Activated CD4-positive, alpha-beta memory T cell treated with anti-CD3 and anti-CD28 coated beads, Interleukin-2, amount 10 ng/mL, durations not matched to agents 7 days and 5 days (primary cell): ENCODE measurements around the gene SLC12A9. TPM values are rescaled to one million over a fixed set of nuclear protein-coding genes. Genes with fewer than 3 reads are reported as not detected.

Experiments
- CTCF ChIA-PET: fragments of 350-600 bp; sonication (Branson Sonifier 250); formaldehyde crosslinking; loops from one replicate; lab custom pipeline; 2021; ENCODE audit warnings: antibody characterized with exemption, inconsistent platforms; lab: Charles Lee
- POLR2A ChIA-PET: fragments of 350-600 bp; sonication (Branson Sonifier 250); formaldehyde crosslinking; loops from one replicate; lab custom pipeline; 2021; ENCODE audit warnings: antibody characterized with exemption; lab: Charles Lee
- DNase-seq: peaks from one replicate; pipeline ENCODE4 v3.0.0-alpha.2; 2020
- H3K27ac Mint-ChIP-seq: one replicate; pipeline ENCODE4 v1.8.0; 2021; ENCODE audit warnings: mild to moderate bottlenecking, mixed read lengths
- H3K27me3 Mint-ChIP-seq: one replicate; pipeline ENCODE4 v1.8.0; 2021; ENCODE audit warnings: mixed read lengths
- H3K36me3 Mint-ChIP-seq: one replicate; pipeline ENCODE4 v1.8.0; 2021; ENCODE audit warnings: low read depth, mixed read lengths
- H3K4me1 Mint-ChIP-seq: one replicate; pipeline ENCODE4 v1.8.0; 2021; ENCODE audit warnings: mixed read lengths
- H3K4me3 Mint-ChIP-seq: one replicate; pipeline ENCODE4 v1.8.0; 2021; ENCODE audit warnings: mild to moderate bottlenecking, mixed read lengths
- H3K9me3 Mint-ChIP-seq: one replicate; pipeline ENCODE4 v1.8.0; 2021; ENCODE audit warnings: mixed read lengths
- total RNA-seq, 2 experiments: library from RNA; stranded (reverse); gene quantifications; one replicate each; pipeline ENCODE4 v1.2.3, GENCODE V29; 2021

SLC12A9 gene
- total RNA-seq, 2 experiments from 2014 or later = 34.0 to 36.3 TPM

DNA sequence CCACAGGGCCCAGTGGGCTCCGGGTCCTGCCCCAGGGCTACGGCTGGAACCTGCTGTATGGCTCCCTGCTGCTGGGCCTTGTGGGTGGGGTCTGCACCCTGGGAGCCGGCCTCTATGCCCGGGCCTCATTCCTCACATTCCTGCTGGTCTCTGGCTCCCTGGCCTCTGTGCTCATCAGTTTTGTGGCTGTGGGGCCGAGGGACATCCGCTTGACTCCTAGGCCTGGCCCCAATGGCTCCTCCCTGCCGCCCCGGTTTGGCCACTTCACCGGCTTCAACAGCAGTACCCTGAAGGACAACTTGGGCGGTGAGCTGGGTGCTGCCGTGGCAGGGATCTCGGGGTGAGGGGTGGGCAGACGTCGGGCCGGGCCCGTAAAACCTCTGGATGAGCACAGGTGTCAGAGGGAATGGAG is 4.4 kb downstream of the SLC12A9 start:
- ChIA-PET POLR2A (interaction anchor here (2.7 kb wide), 1 partner anchor 18 kb away, joined by 13 read pairs; the partner anchor contains the start of gene SRRT), CTCF (interaction anchor here (0.6 to 1.3 kb wide), 3 partner anchors 58 to 224 kb away, joined by 3 to 5 read pairs (median 4); no protein-coding TSS in a partner anchor)
- Mint-ChIP-seq H3K9me3 (no peaks in the 10 kb centered on the region), H3K36me3 (peaks cover 28% of the 10 kb centered on the region), H3K27me3 (no peaks in the 10 kb centered on the region), H3K27ac (no peak overlapping the region), H3K4me3 (no peak overlapping the region), H3K4me1 (peaks cover 17% of the 10 kb centered on the region)
- no peak for DNase-seq

DNA sequence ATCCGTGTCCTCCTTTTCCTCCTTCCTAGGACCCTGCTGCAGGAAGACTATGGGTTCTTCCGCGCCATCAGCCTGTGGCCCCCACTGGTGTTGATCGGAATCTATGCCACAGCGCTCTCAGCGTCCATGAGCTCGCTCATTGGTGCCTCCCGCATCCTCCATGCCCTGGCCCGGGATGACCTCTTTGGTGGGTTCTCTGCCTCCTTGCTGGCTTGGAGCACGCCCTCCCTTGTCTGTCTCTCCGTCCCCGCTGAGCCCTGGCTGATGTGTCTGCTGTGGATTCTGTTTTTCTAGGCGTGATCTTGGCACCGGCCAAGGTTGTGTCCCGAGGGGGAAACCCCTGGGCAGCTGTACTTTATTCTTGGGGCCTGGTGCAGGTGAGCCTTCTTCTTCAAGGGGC is 7.3 kb downstream of the SLC12A9 start:
- no peaks in the 10 kb centered on the region for H3K27me3 Mint-ChIP-seq
- ChIA-PET CTCF (no interaction called here), POLR2A (no interaction called here)
- no peaks in the 10 kb centered on the region for H3K9me3 Mint-ChIP-seq
- no peak overlapping the region for H3K4me3 Mint-ChIP-seq
- H3K4me1 Mint-ChIP-seq = no peaks in the 10 kb centered on the region
- DNase-seq = no peak
- H3K27ac Mint-ChIP-seq = no peak overlapping the region
- H3K36me3 Mint-ChIP-seq = peaks cover 44% of the 10 kb centered on the region

DNA sequence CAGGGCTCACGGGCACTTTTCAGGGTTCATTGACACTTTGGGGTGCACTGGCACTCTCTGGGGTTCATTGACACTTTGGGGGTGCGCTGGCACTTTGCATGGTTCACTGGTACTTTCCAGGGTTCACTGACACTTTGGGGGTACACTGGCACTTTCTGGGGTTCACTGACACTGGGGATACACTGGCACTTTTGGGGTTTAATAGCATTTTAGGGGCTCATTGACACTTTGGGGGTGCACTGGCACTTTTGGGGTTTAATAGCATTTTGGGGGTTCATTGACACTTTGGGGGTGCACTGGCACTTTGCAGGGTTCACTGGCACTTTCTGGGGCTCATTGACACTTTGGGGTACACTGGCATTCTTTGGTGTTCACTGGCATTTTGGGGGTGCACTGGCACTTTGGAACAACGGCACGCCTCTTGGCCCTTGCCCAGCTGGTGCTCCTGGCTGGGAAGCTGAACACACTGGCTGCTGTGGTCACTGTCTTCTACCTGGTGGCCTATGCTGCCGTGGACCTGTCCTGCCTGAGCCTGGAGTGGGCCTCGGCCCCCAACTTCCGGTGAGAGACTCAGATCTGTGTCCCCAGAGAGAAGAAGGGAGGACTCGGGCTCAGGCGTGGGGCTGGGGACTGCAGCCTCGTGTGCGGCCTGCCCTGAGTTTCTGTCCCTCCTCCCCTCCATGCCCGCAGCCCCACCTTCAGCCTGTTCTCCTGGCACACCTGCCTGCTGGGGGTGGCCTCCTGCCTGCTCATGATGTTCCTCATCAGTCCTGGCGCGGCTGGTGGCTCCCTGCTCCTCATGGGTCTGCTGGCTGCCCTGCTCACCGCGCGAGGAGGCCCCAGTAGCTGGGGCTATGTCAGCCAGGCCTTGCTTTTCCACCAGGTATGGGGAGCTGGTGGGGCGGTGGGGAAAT is 8.4 kb downstream of the SLC12A9 start:
- ChIA-PET POLR2A (interaction anchor here (2.0 kb wide), 1 partner anchor 14 kb away, joined by 7 read pairs; the partner anchor contains the start of gene SRRT), CTCF (interaction anchor here (2.6 kb wide), 1 partner anchor 9 kb away, joined by 8 read pairs; the partner anchor contains the start of gene SLC12A9)
- no peak for DNase-seq
- Mint-ChIP-seq H3K27ac (no peak overlapping the region), H3K4me1 (no peaks in the 10 kb centered on the region), H3K27me3 (no peaks in the 10 kb centered on the region), H3K4me3 (no peak overlapping the region), H3K9me3 (no peaks in the 10 kb centered on the region), H3K36me3 (peaks cover 47% of the 10 kb centered on the region)

DNA sequence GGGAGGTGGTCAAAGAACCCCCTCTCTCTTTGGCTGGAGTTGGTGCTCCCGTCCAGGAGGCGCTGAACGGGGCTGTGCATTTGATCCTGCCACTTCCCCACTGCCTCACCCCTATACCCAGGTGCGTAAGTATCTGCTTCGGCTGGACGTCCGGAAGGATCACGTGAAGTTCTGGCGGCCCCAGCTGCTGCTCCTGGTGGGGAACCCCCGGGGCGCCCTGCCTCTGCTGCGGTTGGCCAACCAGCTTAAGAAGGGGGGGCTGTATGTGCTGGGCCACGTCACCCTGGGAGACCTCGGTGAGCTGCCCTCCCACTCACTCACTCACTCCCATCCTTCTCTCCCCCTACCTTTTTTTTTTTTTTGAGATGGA is 9.1 kb downstream of the SLC12A9 start:
- no peak for DNase-seq
- Mint-ChIP-seq H3K27ac (no peak overlapping the region), H3K27me3 (no peaks in the 10 kb centered on the region), H3K4me1 (peaks cover 3% of the 10 kb centered on the region), H3K4me3 (no peak overlapping the region), H3K36me3 (peaks cover 47% of the 10 kb centered on the region), H3K9me3 (no peaks in the 10 kb centered on the region)
- ChIA-PET POLR2A (interaction anchor here (2.0 kb wide), 1 partner anchor 13 kb away, joined by 7 read pairs; the partner anchor contains the start of gene SRRT), CTCF (interaction anchor here (2.6 kb wide), 1 partner anchor 10 kb away, joined by 8 read pairs; the partner anchor contains the start of gene SLC12A9)

DNA sequence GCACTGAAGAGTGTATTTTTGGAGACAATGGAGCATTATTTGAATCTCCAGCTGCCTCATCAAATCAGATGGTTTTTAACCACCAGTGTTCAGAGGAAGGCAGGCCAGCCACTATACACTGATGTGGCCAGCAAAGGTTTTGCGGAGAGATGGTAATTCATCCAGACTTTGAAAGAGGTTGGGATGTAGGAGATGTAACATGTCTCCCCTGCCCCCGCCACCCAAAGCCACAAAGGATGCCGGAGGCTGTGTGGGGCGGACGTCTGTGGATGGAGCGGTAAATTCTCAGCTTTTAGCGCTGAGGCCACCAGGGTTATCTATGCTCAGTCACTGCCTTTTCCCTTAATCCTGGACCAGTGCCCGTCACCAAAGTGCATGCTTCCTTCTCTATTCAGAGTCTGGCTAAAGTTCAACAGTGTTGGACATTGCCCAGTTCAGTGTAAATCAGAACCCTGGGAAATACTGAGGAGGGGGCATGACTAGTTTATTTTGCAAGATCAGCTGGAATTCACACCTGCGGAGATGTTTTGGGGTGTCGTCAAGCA is 11.0 kb downstream of the SLC12A9 start:
- peaks cover 41% of the 10 kb centered on the region for H3K36me3 Mint-ChIP-seq
- H3K27me3 Mint-ChIP-seq = no peaks in the 10 kb centered on the region
- DNase-seq = no peak
- CTCF ChIA-PET = interaction anchor here (2.6 kb wide), 1 partner anchor 11 kb away, joined by 8 read pairs; the partner anchor contains the start of gene SLC12A9
- H3K9me3 Mint-ChIP-seq = no peaks in the 10 kb centered on the region
- POLR2A ChIA-PET = interaction anchor here (1.4 kb wide), 1 partner anchor 11 kb away, joined by 4 read pairs; the partner anchor contains the start of gene SRRT
- no peak overlapping the region for H3K4me3 Mint-ChIP-seq
- peaks cover 18% of the 10 kb centered on the region for H3K4me1 Mint-ChIP-seq
- H3K27ac Mint-ChIP-seq = no peak overlapping the region

DNA sequence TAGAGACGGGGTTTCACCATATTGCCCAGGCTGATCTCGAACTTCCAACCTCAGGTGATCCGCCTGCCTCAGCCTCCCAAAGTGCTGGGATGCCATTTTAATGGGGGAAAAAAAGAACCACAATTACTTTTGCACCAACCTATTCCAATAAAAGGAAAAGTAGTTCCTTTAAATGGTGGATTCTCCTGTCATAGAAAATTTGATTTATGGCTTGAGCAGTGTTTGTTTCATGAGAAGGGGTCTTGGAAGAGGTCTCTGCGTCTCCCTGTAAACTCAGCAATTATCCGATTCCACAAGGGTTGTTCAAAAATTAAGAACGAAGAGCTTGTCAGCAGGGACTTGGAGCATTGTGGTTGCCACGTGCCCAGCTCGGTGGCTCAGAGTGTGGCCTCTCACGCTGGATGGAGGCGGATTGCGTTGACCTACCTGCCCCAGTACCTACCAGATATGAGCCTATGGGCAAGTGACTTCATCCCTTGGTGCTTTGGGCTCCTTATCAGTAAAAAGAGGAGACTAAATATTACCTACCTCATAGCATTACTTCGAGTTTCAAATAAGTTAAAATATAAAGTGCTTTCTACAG is 11.8 kb downstream of the SLC12A9 start:
- no peak for DNase-seq
- Mint-ChIP-seq H3K27ac (no peak overlapping the region), H3K36me3 (peaks cover 40% of the 10 kb centered on the region), H3K4me1 (peaks cover 18% of the 10 kb centered on the region), H3K9me3 (no peaks in the 10 kb centered on the region), H3K4me3 (no peak overlapping the region), H3K27me3 (no peaks in the 10 kb centered on the region)
- ChIA-PET POLR2A (interaction anchor here (1.4 kb wide), 1 partner anchor 11 kb away, joined by 4 read pairs; the partner anchor contains the start of gene SRRT), CTCF (no interaction called here)

DNA sequence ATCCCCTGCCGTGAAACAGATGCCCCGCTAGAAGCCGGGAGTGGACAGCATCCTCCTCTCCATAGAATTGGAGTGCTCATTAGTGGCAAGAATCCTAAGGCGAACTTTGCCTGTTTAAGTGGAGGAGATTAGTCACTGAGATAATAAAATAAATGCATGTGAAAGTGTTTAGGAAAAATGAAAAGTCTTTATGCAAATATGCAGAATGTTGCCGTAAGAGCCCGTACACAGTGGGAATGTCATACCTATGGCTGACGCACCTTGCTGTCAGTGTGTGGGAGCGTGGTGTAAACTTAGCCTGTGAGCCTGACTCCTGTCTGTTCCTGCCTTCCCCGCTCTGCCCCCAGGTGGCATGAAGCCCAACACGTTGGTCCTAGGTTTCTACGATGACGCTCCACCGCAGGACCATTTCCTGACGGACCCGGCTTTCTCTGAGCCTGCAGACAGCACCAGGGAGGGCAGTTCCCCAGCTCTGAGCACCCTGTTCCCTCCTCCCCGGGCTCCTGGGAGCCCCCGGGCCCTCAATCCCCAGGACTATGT is 12.9 kb downstream of the SLC12A9 start:
- POLR2A ChIA-PET = interaction anchor here (1.3 kb wide), 1 partner anchor 9 kb away, joined by 5 read pairs; the partner anchor contains the start of gene SRRT
- peak overlapping the region; percentile 24 for H3K4me3 Mint-ChIP-seq
- no peak for DNase-seq
- peaks cover 18% of the 10 kb centered on the region for H3K4me1 Mint-ChIP-seq
- CTCF ChIA-PET = no interaction called here
- H3K27me3 Mint-ChIP-seq = no peaks in the 10 kb centered on the region
- H3K27ac Mint-ChIP-seq = peak overlapping the region; percentile 11
- peaks cover 32% of the 10 kb centered on the region for H3K36me3 Mint-ChIP-seq
- H3K9me3 Mint-ChIP-seq = no peaks in the 10 kb centered on the region

DNA sequence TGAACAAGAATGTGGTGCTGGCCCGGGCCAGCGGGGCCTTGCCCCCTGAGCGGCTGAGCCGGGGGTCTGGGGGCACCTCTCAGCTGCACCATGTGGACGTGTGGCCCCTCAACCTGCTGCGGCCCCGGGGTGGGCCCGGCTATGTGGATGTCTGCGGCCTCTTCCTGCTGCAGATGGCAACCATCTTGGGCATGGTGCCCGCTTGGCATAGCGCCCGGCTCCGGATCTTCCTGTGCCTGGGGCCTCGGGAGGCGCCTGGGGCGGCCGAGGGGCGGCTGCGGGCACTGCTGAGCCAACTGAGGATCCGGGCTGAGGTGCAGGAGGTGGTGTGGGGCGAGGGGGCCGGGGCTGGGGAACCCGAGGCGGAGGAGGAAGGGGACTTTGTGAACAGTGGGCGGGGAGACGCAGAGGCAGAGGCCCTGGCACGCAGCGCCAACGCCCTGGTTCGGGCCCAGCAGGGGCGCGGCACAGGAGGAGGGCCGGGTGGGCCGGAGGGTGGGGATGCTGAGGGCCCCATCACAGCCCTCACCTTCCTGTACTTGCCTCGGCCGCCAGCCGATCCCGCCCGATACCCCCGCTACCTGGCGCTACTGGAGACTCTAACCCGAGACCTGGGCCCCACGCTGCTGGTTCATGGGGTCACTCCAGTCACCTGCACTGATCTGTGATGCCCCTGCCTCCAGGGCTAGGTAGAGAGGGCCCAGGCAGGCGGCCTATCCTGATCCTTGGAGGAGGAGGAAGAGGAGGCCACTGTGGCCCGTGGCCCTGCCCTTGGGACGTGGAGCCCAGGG is 13.6 kb downstream of the SLC12A9 start:
- H3K27ac Mint-ChIP-seq = peak overlapping the region; percentile 58
- no peaks in the 10 kb centered on the region for H3K9me3 Mint-ChIP-seq
- ChIA-PET POLR2A (interaction anchor here (1.3 to 1.6 kb wide), 2 partner anchors 9 kb away, joined by 5 to 8 read pairs; partner anchors contain the start of gene SRRT), CTCF (no interaction called here)
- peaks cover 21% of the 10 kb centered on the region for H3K4me1 Mint-ChIP-seq
- H3K27me3 Mint-ChIP-seq = no peaks in the 10 kb centered on the region
- H3K4me3 Mint-ChIP-seq = peak overlapping the region; percentile 89
- no peak for DNase-seq
- H3K36me3 Mint-ChIP-seq = peaks cover 30% of the 10 kb centered on the region

DNA sequence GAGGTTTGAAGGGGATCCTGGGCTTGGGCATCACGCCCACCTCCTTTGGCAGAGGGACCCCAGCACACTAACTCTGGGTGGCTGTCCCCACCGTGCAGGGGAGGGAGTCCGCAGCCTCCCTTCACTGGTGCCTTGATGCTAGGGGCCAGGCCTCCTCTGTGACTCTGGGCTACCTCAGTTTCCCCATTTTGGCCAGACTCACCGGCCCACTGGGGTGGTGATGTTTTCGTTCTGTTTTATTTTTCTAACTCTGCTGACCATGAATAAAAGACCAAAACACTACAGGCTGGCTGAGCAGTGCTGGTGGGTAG is 14.2 kb downstream of the SLC12A9 start:
- Mint-ChIP-seq H3K27ac (peak overlapping the region; percentile 90), H3K27me3 (no peaks in the 10 kb centered on the region), H3K9me3 (no peaks in the 10 kb centered on the region), H3K36me3 (peaks cover 34% of the 10 kb centered on the region), H3K4me3 (peak overlapping the region; percentile 89), H3K4me1 (peaks cover 23% of the 10 kb centered on the region)
- no peak for DNase-seq
- ChIA-PET POLR2A (interaction anchor here (1.6 kb wide), 1 partner anchor 9 kb away, joined by 8 read pairs; the partner anchor contains the start of gene SRRT), CTCF (no interaction called here)

DNA sequence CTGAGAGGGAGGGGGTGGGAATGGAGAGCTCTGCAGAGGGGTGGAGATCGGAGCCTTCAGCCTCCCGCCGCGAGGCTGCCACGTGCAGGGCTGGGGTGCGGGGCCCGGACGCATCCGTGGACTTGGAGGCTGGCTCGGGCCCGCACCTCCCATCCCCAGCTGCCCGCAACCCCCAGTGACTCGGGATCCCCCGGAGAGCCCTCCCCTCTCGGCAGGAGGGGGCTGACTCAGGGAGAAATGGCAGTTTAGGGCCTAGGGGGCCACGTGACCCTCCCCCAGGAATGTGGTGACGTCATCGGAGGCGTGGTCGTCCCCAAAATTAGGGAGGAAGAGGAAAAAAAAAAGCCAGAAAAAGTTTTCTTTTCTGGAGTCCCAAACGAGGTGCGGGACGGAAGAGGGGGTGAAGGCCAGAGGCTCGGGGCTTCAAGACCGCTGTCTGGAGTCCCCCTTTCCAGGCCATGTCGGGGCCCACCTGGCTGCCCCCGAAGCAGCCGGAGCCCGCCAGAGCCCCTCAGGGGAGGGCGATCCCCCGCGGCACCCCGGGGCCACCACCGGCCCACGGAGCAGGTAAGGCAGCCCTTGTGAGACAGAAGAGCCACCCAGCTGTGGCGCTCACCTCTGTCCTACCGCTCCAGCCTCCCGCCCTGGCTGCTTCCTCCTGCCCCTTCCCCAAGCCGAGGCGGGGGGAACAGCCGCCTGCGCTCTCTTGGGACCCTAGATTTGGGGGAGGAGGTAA is 14.7 kb downstream of the SLC12A9 start, which contains the start of gene TRIP6:
TSS of gene TRIP6 (plus strand) at position 348 of the 736 bp plus-strand sequence. CDS start at position 459, 111 bp downstream.
- CTCF ChIA-PET = no interaction called here
- Mint-ChIP-seq H3K27me3 (no peaks in the 10 kb centered on the region), H3K4me1 (peaks cover 24% of the 10 kb centered on the region), H3K9me3 (no peaks in the 10 kb centered on the region), H3K27ac (peak within 1 kb of the TSS; percentile 90), H3K36me3 (peaks cover 31% of the 10 kb centered on the region), H3K4me3 (peak within 1 kb of the TSS; percentile 89)
- peak; percentile 60 for DNase-seq
- POLR2A ChIA-PET = interaction anchor here (1.6 kb wide), 1 partner anchor 8 kb away, joined by 8 read pairs; the partner anchor contains the start of gene SRRT

DNA sequence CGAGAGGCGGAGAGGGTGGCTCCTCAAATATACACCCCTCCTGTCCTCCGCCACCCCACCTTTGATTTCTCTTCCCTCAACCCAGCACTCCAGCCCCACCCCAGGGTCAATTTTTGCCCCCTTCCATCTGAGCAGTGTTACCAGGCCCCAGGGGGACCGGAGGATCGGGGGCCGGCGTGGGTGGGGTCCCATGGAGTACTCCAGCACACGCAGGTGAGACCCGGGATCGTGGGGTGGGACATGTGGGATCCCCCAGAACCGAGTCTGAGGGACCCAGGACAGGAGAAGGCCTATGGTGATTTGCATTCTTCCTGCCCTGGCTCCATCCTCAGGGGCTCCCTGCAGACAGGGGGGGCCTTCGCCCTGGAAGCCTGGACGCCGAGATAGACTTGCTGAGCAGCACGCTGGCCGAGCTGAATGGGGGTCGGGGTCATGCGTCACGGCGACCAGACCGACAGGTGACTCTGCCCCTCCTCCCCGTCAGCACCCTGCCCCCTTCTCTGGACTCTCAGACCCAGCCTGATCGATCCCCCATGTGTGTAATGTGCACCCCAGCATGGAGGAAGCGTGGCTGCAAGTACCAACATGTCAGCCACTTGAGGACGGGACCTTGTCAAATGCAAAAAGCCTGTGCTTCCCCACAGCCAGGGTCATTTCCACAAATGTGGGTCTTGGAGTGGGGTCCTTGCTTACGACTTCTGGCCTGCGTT is 15.4 kb downstream of the SLC12A9 start:
- Mint-ChIP-seq H3K4me1 (peaks cover 26% of the 10 kb centered on the region), H3K9me3 (no peaks in the 10 kb centered on the region), H3K4me3 (peak overlapping the region; percentile 89), H3K27me3 (no peaks in the 10 kb centered on the region), H3K36me3 (peaks cover 29% of the 10 kb centered on the region), H3K27ac (peak overlapping the region; percentile 79)
- POLR2A ChIA-PET = interaction anchor here (1.6 kb wide), 1 partner anchor 7 kb away, joined by 8 read pairs; the partner anchor contains the start of gene SRRT
- no peak for DNase-seq
- CTCF ChIA-PET = no interaction called here
